ENCODE results near the gene KANSL1.
"Not testable (repeated sequence)": the region's sequence is repeated elsewhere in the genome, so short reads cannot be mapped to it uniquely, and the experiment has no call there.

The KANSL1 gene

DNA sequence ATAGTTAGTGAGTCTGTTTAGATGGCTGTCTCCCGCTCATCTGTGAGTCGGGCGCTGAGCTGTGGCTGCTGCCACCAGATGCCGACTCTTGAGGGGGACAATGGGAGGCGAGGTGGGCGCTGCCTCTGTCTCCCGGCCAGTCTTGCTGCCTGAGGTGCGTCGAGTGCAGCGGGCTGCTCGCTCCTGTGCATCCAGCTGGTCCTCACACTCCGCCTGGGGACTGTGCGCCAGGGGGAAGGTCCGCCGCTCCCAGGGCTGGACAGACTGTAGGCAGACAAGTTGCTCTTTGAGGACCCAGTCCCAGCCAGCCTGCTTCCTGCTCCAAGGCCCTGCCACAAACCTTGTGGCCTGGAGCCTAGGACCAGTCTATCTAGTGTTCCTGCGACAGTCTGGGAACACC is 161.8 kb downstream of the KANSL1 start:
- no peak for DNase-seq

DNA sequence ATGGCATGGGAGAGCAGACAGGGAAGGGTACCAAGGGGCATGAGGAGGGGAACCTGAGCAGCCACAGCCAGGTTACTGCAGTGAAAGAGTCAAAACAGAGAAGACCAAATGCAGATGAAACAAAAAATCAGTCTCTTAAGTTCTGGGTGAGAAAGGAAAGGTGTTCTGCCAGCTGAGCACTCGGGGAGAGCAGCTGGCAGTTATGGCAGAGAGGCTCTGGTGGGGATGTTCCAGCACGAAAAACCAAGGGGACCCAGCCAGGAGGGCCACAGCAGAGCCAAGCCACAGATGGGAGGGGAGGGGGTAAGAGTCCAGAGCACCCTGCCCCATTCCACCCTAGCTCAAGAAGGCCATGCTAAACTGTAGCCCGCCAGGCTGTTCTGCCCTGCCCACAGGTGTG is 162.5 kb downstream of the KANSL1 start:
- DNase-seq: no peak

DNA sequence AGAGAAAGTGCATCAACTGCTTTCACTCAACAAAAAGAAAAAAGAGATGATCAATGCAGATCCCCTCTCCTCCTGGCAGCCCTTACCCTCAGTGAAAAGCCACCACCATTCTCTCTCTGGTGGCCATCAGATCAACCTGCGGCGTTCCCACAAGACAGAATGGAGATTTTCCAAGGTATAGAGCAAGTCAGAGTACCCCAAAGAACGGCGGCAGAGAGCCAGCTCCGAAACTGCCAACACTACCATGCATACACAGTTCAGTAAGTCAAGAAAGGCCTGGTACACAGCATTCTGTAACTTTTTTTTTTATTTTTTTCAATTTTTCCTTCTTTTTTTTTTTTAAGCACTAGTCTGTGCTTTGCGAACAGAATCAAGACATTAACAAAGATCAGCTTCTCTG is 163.6 kb downstream of the KANSL1 start:
- DNase-seq: no peak

DNA sequence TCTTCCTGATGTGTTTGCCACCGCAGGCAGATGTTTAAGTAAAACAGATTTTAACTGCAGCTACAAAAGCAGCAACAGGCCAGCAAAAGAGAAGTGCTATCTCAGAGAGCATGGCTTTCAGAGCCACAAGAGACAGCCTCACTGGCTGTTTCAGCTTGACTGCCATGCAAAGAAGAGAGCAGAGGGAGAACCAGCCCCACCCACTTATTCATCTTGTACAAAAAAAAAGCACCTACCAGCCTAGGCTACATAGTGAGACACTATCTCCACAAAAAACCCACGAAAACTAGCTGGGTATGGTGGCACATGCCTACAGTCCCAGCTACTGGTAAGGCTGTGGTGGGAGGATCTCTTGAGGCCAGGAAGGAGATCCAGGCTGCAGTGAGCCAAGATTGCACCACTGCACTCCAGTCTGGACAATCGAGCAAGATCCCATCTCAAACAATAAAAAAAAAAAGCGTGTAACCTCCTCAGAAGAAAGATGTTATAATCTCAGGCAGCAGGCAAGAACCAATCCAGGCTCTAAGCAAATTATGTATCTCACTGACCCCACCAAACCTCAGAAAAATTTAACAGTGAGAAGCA is 164.2 kb downstream of the KANSL1 start:
- DNase-seq: no peak

DNA sequence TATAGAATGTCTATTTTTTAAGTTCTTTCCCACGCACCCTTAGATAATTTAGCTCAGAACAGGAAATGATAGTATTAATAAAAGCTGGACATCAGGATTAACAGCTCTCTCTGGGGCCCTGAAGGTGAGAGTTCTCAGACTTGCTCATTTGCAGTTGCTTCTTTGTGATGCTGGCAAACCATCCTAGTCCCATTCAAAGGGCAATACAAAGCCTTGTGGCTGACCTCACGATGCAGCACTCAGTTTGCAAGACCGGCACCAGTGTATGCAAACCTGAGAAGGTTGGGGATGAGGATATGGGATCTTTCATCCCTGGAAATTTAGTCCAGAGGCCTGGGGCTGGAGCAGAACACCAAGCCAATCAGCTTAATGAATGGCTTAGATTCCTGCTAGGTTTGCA is 164.9 kb downstream of the KANSL1 start:
- DNase-seq: no peak

DNA sequence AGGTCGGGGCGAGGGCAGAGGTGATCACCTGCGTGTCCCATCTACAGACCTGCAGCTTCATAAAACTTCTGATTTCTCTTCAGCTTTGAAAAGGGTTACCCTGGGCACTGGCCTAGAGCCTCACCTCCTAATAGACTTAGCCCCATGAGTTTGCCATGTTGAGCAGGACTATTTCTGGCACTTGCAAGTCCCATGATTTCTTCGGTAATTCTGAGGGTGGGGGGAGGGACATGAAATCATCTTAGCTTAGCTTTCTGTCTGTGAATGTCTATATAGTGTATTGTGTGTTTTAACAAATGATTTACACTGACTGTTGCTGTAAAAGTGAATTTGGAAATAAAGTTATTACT is 165.3 kb downstream of the KANSL1 start:
- no peak for DNase-seq

DNA sequence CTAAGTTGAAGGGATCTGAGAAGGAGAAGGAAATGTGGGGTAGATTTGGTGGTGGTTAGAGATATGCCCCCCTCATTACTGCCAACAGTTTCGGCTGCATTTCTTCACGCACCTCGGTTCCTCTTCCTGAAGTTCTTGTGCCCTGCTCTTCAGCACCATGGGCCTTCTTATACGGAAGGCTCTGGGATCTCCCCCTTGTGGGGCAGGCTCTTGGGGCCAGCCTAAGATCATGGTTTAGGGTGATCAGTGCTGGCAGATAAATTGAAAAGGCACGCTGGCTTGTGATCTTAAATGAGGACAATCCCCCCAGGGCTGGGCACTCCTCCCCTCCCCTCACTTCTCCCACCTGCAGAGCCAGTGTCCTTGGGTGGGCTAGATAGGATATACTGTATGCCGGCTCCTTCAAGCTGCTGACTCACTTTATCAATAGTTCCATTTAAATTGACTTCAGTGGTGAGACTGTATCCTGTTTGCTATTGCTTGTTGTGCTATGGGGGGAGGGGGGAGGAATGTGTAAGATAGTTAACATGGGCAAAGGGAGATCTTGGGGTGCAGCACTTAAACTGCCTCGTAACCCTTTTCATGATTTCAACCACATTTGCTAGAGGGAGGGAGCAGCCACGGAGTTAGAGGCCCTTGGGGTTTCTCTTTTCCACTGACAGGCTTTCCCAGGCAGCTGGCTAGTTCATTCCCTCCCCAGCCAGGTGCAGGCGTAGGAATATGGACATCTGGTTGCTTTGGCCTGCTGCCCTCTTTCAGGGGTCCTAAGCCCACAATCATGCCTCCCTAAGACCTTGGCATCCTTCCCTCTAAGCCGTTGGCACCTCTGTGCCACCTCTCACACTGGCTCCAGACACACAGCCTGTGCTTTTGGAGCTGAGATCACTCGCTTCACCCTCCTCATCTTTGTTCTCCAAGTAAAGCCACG is 165.9 kb downstream of the KANSL1 start:
- DNase-seq: no peak

DNA sequence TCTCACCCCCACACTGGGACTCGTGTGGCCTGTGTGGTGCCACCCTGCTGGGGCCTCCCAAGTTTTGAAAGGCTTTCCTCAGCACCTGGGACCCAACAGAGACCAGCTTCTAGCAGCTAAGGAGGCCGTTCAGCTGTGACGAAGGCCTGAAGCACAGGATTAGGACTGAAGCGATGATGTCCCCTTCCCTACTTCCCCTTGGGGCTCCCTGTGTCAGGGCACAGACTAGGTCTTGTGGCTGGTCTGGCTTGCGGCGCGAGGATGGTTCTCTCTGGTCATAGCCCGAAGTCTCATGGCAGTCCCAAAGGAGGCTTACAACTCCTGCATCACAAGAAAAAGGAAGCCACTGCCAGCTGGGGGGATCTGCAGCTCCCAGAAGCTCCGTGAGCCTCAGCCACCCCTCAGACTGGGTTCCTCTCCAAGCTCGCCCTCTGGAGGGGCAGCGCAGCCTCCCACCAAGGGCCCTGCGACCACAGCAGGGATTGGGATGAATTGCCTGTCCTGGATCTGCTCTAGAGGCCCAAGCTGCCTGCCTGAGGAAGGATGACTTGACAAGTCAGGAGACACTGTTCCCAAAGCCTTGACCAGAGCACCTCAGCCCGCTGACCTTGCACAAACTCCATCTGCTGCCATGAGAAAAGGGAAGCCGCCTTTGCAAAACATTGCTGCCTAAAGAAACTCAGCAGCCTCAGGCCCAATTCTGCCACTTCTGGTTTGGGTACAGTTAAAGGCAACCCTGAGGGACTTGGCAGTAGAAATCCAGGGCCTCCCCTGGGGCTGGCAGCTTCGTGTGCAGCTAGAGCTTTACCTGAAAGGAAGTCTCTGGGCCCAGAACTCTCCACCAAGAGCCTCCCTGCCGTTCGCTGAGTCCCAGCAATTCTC is 166.8 kb downstream of the KANSL1 start:
- no peak for DNase-seq

DNA sequence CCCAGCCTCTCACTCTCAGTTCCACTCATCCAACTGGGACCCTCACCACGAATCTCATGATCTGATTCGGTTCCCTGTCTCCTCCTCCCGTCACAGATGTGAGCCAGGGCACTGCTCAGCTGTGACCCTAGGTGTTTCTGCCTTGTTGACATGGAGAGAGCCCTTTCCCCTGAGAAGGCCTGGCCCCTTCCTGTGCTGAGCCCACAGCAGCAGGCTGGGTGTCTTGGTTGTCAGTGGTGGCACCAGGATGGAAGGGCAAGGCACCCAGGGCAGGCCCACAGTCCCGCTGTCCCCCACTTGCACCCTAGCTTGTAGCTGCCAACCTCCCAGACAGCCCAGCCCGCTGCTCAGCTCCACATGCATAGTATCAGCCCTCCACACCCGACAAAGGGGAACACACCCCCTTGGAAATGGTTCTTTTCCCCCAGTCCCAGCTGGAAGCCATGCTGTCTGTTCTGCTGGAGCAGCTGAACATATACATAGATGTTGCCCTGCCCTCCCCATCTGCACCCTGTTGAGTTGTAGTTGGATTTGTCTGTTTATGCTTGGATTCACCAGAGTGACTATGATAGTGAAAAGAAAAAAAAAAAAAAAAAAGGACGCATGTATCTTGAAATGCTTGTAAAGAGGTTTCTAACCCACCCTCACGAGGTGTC is 167.6 kb downstream of the KANSL1 start:
- no peak for DNase-seq

DNA sequence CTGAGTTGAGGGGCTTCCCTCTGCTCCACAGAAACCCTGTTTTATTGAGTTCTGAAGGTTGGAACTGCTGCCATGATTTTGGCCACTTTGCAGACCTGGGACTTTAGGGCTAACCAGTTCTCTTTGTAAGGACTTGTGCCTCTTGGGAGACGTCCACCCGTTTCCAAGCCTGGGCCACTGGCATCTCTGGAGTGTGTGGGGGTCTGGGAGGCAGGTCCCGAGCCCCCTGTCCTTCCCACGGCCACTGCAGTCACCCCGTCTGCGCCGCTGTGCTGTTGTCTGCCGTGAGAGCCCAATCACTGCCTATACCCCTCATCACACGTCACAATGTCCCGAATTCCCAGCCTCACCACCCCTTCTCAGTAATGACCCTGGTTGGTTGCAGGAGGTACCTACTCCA is 168.2 kb downstream of the KANSL1 start:
- no peak for DNase-seq

DNA sequence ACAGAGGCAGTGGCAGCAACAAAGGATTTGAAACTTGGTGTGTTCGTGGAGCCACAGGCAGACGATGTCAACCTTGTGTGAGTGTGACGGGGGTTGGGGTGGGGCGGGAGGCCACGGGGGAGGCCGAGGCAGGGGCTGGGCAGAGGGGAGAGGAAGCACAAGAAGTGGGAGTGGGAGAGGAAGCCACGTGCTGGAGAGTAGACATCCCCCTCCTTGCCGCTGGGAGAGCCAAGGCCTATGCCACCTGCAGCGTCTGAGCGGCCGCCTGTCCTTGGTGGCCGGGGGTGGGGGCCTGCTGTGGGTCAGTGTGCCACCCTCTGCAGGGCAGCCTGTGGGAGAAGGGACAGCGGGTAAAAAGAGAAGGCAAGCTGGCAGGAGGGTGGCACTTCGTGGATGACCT is 168.6 kb downstream of the KANSL1 start:
- DNase-seq: no peak

DNA sequence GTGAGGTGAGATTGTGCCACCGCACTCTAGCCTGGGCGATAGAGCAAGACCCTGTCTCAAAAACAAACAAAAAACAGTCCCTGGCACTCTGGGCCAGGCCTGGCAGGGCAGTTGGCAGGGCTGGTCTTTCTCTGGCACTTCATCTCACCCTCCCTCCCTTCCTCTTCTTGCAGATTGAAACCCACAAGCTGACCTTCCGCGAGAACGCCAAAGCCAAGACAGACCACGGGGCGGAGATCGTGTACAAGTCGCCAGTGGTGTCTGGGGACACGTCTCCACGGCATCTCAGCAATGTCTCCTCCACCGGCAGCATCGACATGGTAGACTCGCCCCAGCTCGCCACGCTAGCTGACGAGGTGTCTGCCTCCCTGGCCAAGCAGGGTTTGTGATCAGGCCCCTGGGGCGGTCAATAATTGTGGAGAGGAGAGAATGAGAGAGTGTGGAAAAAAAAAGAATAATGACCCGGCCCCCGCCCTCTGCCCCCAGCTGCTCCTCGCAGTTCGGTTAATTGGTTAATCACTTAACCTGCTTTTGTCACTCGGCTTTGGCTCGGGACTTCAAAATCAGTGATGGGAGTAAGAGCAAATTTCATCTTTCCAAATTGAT is 169.3 kb downstream of the KANSL1 start:
- no peak for DNase-seq

DNA sequence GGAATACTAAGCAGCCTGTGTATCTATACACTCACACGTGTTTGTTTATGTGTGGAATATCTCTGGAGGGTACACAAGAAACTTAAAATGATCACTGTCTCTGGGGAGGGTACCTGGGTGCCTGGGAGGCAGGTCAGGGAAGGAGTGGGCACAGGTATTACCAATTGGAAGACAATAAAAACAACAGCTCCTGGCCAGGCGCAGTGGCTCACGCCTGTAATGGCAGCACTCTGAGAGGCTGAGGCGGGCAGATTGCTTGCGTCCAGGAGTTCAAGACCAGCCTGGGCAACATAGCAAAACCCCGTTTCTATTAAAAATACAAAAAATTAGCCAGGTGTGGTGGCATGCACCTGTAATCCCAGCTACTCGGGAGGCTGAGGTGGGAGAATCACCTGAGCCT is 169.9 kb downstream of the KANSL1 start:
- not testable (repeated sequence) for DNase-seq

DNA sequence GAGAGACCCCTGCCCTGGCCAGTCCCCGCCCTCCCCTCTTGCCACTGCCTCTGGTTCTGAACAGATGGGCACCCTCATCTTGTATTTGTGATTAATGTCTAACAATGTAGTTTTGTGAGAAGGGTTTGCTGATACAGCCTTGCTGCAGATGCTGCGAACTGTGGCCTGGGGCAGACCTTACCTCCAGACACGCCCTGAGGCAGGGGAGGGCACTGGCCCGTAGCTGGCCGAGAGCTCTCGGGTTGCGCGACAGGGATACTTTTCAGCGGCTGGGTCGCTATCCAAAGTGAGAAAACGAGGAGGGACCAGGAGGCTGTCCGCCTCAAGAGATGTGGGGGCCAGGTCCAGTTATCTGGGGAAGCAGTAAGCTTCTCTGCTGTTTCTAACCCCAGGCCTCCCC is 172.2 kb downstream of the KANSL1 start:
- no peak for DNase-seq

DNA sequence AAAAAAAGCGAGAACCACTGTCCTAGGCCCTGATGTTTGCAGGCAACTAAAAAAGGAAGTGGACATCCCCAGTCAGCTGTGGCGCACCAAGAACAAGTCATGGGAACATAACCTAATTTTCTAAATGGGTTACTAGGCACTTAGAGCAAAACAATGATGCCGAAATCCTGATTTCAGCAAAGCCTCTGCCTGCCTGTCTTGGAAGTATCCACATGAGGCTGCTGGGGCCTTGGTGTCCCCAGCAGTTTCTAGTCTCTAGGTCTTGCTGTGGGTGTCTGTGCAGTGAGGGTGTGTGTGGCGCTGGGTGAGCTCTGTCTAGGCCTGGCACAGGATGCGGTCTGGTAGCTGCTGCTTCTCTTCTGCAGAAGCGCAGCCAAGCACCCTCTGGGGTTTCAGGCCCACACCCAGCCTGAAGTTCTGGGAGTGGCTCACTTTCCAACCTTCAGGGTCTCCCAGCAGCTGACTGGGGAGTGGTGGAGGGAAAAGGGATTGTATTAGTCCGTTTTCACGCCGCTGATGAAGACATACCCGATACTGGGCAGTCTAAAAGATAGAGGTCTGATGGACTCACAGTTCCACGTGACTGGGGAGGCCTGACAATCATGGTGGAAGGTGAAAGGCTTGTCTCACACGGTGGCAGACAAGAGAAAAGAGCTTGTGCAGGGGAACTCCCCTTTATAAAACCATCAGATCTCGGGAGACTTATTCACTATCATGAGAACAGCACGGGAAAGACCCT is 173.0 kb downstream of the KANSL1 start:
- no peak for DNase-seq

DNA sequence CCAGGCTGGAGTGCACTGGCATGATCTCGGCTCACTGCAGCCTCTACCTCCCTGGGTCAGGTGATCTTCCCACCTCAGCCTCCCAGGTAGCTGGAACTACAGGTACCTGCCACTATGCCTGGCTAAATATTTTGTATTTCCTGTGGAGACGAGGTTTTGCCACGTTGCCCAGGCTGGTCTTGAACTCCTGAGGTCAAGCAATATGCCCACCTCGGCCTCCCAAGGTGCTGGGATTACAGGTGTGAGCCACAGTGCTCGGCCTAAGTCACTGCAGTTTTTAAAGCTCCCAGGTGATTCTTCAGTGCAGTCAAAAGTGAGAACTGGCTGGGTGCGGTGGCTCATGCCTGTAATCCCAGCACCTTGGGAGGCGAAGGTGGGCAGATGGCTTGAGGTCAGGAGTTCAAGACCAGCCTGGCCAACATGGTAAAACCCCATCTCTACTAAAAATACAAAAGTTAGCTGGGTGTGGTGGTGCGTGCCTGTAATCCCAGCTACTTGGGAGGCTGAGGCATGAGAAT is 173.8 kb downstream of the KANSL1 start:
- DNase-seq: not testable (repeated sequence)

DNA sequence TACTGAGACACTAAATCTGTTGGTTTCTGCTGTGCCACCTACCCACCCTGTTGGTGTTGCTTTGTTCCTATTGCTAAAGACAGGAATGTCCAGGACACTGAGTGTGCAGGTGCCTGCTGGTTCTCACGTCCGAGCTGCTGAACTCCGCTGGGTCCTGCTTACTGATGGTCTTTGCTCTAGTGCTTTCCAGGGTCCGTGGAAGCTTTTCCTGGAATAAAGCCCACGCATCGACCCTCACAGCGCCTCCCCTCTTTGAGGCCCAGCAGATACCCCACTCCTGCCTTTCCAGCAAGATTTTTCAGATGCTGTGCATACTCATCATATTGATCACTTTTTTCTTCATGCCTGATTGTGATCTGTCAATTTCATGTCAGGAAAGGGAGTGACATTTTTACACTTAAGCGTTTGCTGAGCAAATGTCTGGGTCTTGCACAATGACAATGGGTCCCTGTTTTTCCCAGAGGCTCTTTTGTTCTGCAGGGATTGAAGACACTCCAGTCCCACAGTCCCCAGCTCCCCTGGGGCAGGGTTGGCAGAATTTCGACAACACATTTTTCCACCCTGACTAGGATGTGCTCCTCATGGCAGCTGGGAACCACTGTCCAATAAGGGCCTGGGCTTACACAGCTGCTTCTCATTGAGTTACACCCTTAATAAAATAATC is 179.6 kb downstream of the KANSL1 start:
- no peak for DNase-seq

DNA sequence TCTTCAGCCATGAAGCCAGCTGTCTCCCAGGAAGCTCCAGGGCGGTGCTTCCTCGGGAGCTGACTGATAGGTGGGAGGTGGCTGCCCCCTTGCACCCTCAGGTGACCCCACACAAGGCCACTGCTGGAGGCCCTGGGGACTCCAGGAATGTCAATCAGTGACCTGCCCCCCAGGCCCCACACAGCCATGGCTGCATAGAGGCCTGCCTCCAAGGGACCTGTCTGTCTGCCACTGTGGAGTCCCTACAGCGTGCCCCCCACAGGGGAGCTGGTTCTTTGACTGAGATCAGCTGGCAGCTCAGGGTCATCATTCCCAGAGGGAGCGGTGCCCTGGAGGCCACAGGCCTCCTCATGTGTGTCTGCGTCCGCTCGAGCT is 180.1 kb downstream of the KANSL1 start:
- DNase-seq: no peak

DNA sequence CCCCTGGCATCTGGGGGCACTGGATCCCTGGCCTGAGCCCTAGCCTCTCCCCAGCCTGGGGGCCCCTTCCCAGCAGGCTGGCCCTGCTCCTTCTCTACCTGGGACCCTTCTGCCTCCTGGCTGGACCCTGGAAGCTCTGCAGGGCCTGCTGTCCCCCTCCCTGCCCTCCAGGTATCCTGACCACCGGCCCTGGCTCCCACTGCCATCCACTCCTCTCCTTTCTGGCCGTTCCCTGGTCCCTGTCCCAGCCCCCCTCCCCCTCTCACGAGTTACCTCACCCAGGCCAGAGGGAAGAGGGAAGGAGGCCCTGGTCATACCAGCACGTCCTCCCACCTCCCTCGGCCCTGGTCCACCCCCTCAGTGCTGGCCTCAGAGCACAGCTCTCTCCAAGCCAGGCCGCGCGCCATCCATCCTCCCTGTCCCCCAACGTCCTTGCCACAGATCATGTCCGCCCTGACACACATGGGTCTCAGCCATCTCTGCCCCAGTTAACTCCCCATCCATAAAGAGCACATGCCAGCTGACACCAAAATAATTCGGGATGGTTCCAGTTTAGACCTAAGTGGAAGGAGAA is 180.6 kb downstream of the KANSL1 start:
- no peak for DNase-seq

DNA sequence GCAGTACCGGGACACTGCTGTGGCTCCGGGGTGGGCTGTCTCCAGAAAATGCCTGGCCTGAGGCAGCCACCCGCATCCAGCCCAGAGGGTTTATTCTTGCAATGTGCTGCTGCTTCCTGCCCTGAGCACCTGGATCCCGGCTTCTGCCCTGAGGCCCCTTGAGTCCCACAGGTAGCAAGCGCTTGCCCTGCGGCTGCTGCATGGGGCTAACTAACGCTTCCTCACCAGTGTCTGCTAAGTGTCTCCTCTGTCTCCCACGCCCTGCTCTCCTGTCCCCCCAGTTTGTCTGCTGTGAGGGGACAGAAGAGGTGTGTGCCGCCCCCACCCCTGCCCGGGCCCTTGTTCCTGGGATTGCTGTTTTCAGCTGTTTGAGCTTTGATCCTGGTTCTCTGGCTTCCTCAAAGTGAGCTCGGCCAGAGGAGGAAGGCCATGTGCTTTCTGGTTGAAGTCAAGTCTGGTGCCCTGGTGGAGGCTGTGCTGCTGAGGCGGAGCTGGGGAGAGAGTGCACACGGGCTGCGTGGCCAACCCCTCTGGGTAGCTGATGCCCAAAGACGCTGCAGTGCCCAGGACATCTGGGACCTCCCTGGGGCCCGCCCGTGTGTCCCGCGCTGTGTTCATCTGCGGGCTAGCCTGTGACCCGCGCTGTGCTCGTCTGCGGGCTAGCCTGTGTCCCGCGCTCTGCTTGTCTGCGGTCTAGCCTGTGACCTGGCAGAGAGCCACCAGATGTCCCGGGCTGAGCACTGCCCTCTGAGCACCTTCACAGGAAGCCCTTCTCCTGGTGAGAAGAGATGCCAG is 181.3 kb downstream of the KANSL1 start:
- no peak for DNase-seq

All from NCI-H526 treated with DMSO at 0.1 percent for 48 hours (cell line).